Endothelial cell of umbilical vein (primary cell): ENCODE measurements around the gene MOB4.
"Not testable (repeated sequence)": the region's sequence is repeated elsewhere in the genome, so short reads cannot be mapped to it uniquely, and the experiment has no call there.

ENCODE experiments used
- EZH2 ChIP-seq: IDR thresholded peaks from 2 replicates; pipeline ENCODE4 v1.6.1; 2012; ENCODE audit warnings: borderline replicate concordance, low read depth, mild to moderate bottlenecking, moderate library complexity, low read length, inconsistent platforms; ENCODE audit not compliant: severe bottlenecking
- POLR2AphosphoS5 ChIP-seq: IDR thresholded peaks from 2 replicates; pipeline ENCODE4 v1.6.1; 2012; ENCODE audit warnings: low read depth, mild to moderate bottlenecking, control low read depth, low read length, moderate library complexity; ENCODE audit not compliant: insufficient read depth
- TF ChIP-seq, protein P1 (sequence below), 2 donors: IDR thresholded peaks; 1 replicate in 1 of 2; 2 replicates in 1 of 2; pipeline ENCODE4 v1.5.1; 2011; ENCODE audit warnings: low read length in 2 of 2, mild to moderate bottlenecking in 2 of 2, moderate library complexity in 2 of 2, control low read depth in 1 of 2, inconsistent platforms in 1 of 2, low read depth in 1 of 2; ENCODE audit not compliant: insufficient read depth in 1 of 2; ENCODE audit errors: extremely low read depth in 1 of 2

DNA sequence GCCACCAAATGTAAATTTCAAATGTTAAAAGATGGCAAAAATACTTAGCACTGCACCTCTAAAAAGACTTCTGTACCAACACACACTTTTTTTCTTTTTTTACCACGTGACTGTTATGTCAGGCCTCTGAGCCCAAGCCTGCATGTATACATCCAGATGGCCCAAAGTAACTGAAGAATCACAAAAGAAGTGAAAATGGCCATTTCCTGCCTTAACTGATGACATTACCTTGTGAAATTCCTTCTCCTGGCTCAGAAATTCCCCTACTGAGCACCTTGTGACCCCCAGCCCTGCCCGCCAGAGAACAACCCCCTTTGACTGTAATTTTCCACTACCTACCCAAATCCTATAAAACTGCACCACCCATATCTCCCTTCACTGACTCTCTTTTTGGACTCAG is 62.4 kb downstream of the MOB4 start:
- TF ChIP-seq EZH2, POLR2AphosphoS5: not testable (repeated sequence)
- TF ChIP-seq, protein P1, sequence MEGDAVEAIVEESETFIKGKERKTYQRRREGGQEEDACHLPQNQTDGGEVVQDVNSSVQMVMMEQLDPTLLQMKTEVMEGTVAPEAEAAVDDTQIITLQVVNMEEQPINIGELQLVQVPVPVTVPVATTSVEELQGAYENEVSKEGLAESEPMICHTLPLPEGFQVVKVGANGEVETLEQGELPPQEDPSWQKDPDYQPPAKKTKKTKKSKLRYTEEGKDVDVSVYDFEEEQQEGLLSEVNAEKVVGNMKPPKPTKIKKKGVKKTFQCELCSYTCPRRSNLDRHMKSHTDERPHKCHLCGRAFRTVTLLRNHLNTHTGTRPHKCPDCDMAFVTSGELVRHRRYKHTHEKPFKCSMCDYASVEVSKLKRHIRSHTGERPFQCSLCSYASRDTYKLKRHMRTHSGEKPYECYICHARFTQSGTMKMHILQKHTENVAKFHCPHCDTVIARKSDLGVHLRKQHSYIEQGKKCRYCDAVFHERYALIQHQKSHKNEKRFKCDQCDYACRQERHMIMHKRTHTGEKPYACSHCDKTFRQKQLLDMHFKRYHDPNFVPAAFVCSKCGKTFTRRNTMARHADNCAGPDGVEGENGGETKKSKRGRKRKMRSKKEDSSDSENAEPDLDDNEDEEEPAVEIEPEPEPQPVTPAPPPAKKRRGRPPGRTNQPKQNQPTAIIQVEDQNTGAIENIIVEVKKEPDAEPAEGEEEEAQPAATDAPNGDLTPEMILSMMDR (IDR thresholded peaks at IDR 0.05; ENCODE audit: extremely low read depth in 1 of 2, insufficient read depth in 1 of 2, low read depth in 1 of 2, low read length in 2 of 2): not testable (repeated sequence)
